C4-2B (cell line): ENCODE data around the gene TTF1.
A peak's percentile ranks its signal among the peaks of the same experiment; 100 is the strongest.

ENCODE experiments used
- CTCF ChIP-seq: fragments of 450-650 bp; conservative IDR thresholded peaks from 2 replicates; pipeline ENCODE4 v1.5.1; 2017; ENCODE audit warnings: mild to moderate bottlenecking
- ZFX ChIP-seq: fragments of 450-650 bp; IDR thresholded peaks from 2 replicates; pipeline ENCODE4 v1.6.1; 2017

GRCh38 chr9:132406554-132407122 lies at the start of gene TTF1:
- TF ChIP-seq CTCF, result no peak
- peak; percentile 46; the same call in 1 of the 2 replicates for TF ChIP-seq ZFX
